GM12878 (cell line): ENCODE data around the gene IMMP2L. TPM values are rescaled to one million over a fixed set of nuclear protein-coding genes. Genes with fewer than 3 reads are reported as not detected.

Experiments
- ATAC-seq: fragments of 200-7000 bp; cut with Tn5 transposase; 3 replicates; pipeline ENCODE4 v1.9.1; 2020; ENCODE audit warnings: mild to moderate bottlenecking, moderate library complexity
- BruUV-seq: library from RNA; stranded (reverse); fragments of 400-500 nt; replicated peaks from 2 replicates; lab custom pipeline; 2021; lab: Mats Ljungman, UMichigan
- CTCF ChIA-PET: fragments of 300-600 bp; sonication (Branson Sonifier 250); formaldehyde crosslinking; extraction: SDS; loops from one replicate; lab custom pipeline; 2021; ENCODE audit warnings: inconsistent platforms; lab: Yijun Ruan, JAX
- POLR2A ChIA-PET: fragments of 350-600 bp; formaldehyde crosslinking; extraction: SDS; loops from one replicate; lab custom pipeline; 2021; ENCODE audit warnings: inconsistent platforms; lab: Charles Lee
- RAD21 ChIA-PET: fragments of 300-600 bp; sonication (Branson Sonifier 250); formaldehyde crosslinking; loops from one replicate; lab custom pipeline; 2023; ENCODE audit warnings: antibody characterized with exemption; ENCODE audit not compliant: unreplicated experiment; lab: Charles Lee
- SMC1A ChIA-PET: fragments of 300-600 bp; sonication (Branson Sonifier 250); formaldehyde crosslinking; loops from one replicate; lab custom pipeline; 2023; ENCODE audit not compliant: unreplicated experiment, uncharacterized antibody; lab: Charles Lee
- DNase-seq: peaks from one replicate; pipeline ENCODE4 v3.0.0-alpha.2; 2011; ENCODE audit warnings: low read depth, low spot score
- FAIRE-seq: peaks from 3 replicates; lab custom pipeline; 2011; peaks lifted over from hg19 to GRCh38; lab: Jason Lieb, UNC
- H2AFZ ChIP-seq: 2 replicates; pipeline ENCODE4 v1.6.0; 2011; ENCODE audit warnings: low read depth, low read length, control low read depth; ENCODE audit not compliant: control insufficient read depth
- H3K27ac ChIP-seq: 2 replicates; pipeline ENCODE4 v1.5.1; 2011; ENCODE audit warnings: control low read depth; ENCODE audit not compliant: control insufficient read depth, insufficient read depth
- H3K27me3 ChIP-seq, 2 experiments: replicated peaks in 1 of 2; 2 replicates each; pipeline versions ENCODE4 v1.6.0 to v1.6.1; 2011; ENCODE audit warnings: low read length in 1 of 2; ENCODE audit not compliant: control insufficient read depth in 2 of 2, insufficient read depth in 2 of 2
- H3K36me3 ChIP-seq, 2 experiments: 2 replicates each; pipeline ENCODE4 v1.5.1; 2011; ENCODE audit warnings: low read length in 1 of 2; ENCODE audit not compliant: control insufficient read depth in 2 of 2, insufficient read depth in 2 of 2
- H3K4me1 ChIP-seq: 2 replicates; pipeline ENCODE4 v1.6.1; 2011; ENCODE audit warnings: mild to moderate bottlenecking, low read length, moderate library complexity, mixed read lengths; ENCODE audit not compliant: control insufficient read depth, insufficient read depth
- H3K4me2 ChIP-seq: 2 replicates; pipeline ENCODE4 v1.6.0; 2011; ENCODE audit warnings: control low read depth; ENCODE audit not compliant: control insufficient read depth, insufficient read depth
- H3K4me3 ChIP-seq: fragments of 200-600 bp; sonication (generic); 2 replicates; pipeline ENCODE4 v1.5.1; 2016
- H3K79me2 ChIP-seq: 2 replicates; pipeline ENCODE4 v1.6.0; 2011; ENCODE audit warnings: low read length; ENCODE audit not compliant: control insufficient read depth, insufficient read depth
- H3K9ac ChIP-seq: 2 replicates; pipeline ENCODE4 v1.8.0; 2011; ENCODE audit warnings: low read length, control low read depth, mixed read lengths; ENCODE audit not compliant: control insufficient read depth, insufficient read depth
- H3K9me3 ChIP-seq: replicated peaks from 3 replicates; pipeline ENCODE4 v1.5.1; 2011; ENCODE audit warnings: mild to moderate bottlenecking, low read length; ENCODE audit not compliant: control insufficient read depth, insufficient read depth
- H4K20me1 ChIP-seq: 2 replicates; pipeline ENCODE4 v1.6.0; 2011; ENCODE audit not compliant: control insufficient read depth, insufficient read depth
- EGR1 ChIP-seq, 2 experiments: IDR thresholded peaks; 1 replicate in 1 of 2; 2 replicates in 1 of 2; pipeline ENCODE4 v1.6.1; 2011 to 2012; ENCODE audit warnings: low read depth in 2 of 2, low read length in 2 of 2, borderline replicate concordance in 1 of 2, mild to moderate bottlenecking in 1 of 2, moderate library complexity in 1 of 2
- EP300 ChIP-seq, 2 experiments: fragments of 150-350 bp in 1 of 2; IDR thresholded peaks; 2 replicates each; pipeline ENCODE4 v1.6.1; 2011 to 2012; ENCODE audit warnings: low read depth in 2 of 2, low read length in 2 of 2, borderline replicate concordance in 1 of 2, improper control_type of control experiment in 1 of 2, inconsistent platforms in 1 of 2; ENCODE audit not compliant: control insufficient read depth in 1 of 2
- HCFC1 ChIP-seq: fragments of 150-350 bp; IDR thresholded peaks from 2 replicates; pipeline ENCODE4 v1.6.1; 2014; ENCODE audit warnings: low read length
- POLR2AphosphoS2 ChIP-seq: IDR thresholded peaks from 2 replicates; pipeline ENCODE4 v1.6.1; 2011; ENCODE audit warnings: low read depth, mild to moderate bottlenecking, low read length, improper control_type of control experiment, moderate library complexity
- TBL1XR1 ChIP-seq: IDR thresholded peaks from 2 replicates; pipeline ENCODE4 v1.6.1; 2012; ENCODE audit warnings: low read depth, low read length, improper control_type of control experiment
- ZNF622 ChIP-seq: fragments of 450-650 bp; IDR thresholded peaks from 2 replicates; pipeline ENCODE4 v1.6.1; 2017; ENCODE audit warnings: mild to moderate bottlenecking, inconsistent platforms
- ZSCAN29 ChIP-seq: fragments of 450-650 bp; IDR thresholded peaks from 2 replicates; pipeline ENCODE4 v1.6.1; 2017; ENCODE audit warnings: mild to moderate bottlenecking, moderate library complexity
- WGBS: methylation state at CpG from one replicate; pipeline ENCODE4 v1.1.6; 2016; ENCODE audit warnings: low lambda C conversion rate; ENCODE audit not compliant: insufficient replicate concordance, insufficient coverage; ENCODE audit errors: missing lambda C conversion rate; 5-methylcytosine and 5-hydroxymethylcytosine counted together
- in situ Hi-C: fragments of 300-500 bp; cut with MboI; formaldehyde crosslinking; loops from 9 replicates; pipeline ENCODE4 v1.14.3; 2018; ENCODE audit warnings: mixed read lengths
- intact Hi-C: fragments of 100-400 bp; cut with micrococcal nuclease; formaldehyde crosslinking; loops from one replicate; pipeline ENCODE4 v1.14.2; 2022; ENCODE audit not compliant: unreplicated experiment
- polyA plus RNA-seq, 11 experiments: library from polyadenylated mRNA; depleted of rRNA in 4 of 11; unstranded in 6 of 11; stranded (reverse) in 5 of 11; fragments of >200 nt; fragmentation: Nextera tagmentation in 4 of 11; fragmentation: Illumina TruSeq in 1 of 11; extraction: Ambion mirVana in 4 of 11; extraction: Trizol in 1 of 11; gene quantifications; 1 replicate in 1 of 11; 2 replicates in 10 of 11; pipeline versions ENCODE4 v1.2.1 to v1.2.3, GENCODE V29; 2011 to 2016; ENCODE audit warnings: inconsistent platforms in 2 of 11, missing spikeins in 2 of 11, low read depth in 1 of 11
- total RNA-seq, 4 experiments: library from RNA; depleted of rRNA in 3 of 4; stranded (reverse); fragments of >200 nt in 3 of 4; fragmentation: Illumina TruSeq in 1 of 4; extraction: Trizol in 1 of 4; gene quantifications; 2 replicates each; pipeline versions ENCODE4 v1.2.1 to v1.2.3, GENCODE V29; 2013 to 2021
- TF ChIP-seq, protein P1 (sequence below): fragments of 450-650 bp; formaldehyde crosslinking; IDR thresholded peaks from 2 replicates; pipeline ENCODE4 v1.4.0; 2022; ENCODE audit warnings: mild to moderate bottlenecking, moderate library complexity

Gene IMMP2L
- total and polyA plus RNA-seq, 10 of the 15 experiments (the other 5 are each of a cell fraction or from before 2014, with no cell fraction given): 12.6 to 46.3 (median 19.6) TPM

DNA sequence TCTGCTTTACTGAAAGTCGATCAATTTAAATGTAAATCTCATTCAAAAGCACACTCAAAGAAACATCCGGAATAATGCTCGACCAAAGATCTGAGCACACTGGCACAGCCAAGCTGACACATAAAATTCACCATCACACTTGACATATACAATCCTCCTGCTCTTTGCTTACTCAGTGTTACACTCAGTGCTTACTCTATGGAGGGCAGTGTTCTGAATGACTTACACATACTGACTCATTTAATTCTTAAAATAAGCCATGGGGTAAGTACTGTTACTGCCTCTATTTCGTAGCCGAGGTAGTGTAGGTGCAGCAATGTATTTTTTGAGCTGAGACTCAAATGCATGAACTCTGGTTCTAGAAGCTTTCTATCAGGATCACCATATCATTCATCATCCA is 892.9 kb downstream of the IMMP2L start:
- CTCF ChIA-PET: interaction anchor here (0.8 kb wide), 1 partner anchor 23 kb away, joined by 4 read pairs; no protein-coding TSS in a partner anchor
- Histone ChIP-seq H2AFZ (no peak overlapping the region), H3K4me3 (no peak overlapping the region), H4K20me1 (no peaks in the 10 kb centered on the region), H3K27ac (no peak overlapping the region), H3K9me3 (no peaks in the 10 kb centered on the region; the same call in 2 of the 3 replicates), H3K9ac (no peak overlapping the region), H3K4me2 (no peak overlapping the region), H3K27me3 (no peaks in the 10 kb centered on the region), H3K79me2 (no peaks in the 10 kb centered on the region), H3K36me3 (no peaks in the 10 kb centered on the region), H3K4me1 (no peaks in the 10 kb centered on the region)
- SMC1A ChIA-PET: no interaction called here
- intact Hi-C loops: no loop called here
- FAIRE-seq: no peak
- no peak for DNase-seq
- POLR2A ChIA-PET: no interaction called here
- RAD21 ChIA-PET: no interaction called here
- 26% methylated on average over 5 of the region's 5 CpGs for WGBS
- BruUV-seq: no TSS peak
- no peak for ATAC-seq
- TF ChIP-seq HCFC1 (no peak), POLR2AphosphoS2 (no peak), EP300 (IDR thresholded peaks at IDR 0.05; ENCODE audit: borderline replicate concordance in 1 of 2, control insufficient read depth in 1 of 2, low read depth in 2 of 2, low read length in 2 of 2) (no peak), EGR1 (IDR thresholded peaks at IDR 0.05; ENCODE audit: borderline replicate concordance in 1 of 2, low read depth in 2 of 2, low read length in 2 of 2) (no peak), ZNF622 (no peak), ZSCAN29 (no peak), TBL1XR1 (no peak)
- TF ChIP-seq, protein P1, sequence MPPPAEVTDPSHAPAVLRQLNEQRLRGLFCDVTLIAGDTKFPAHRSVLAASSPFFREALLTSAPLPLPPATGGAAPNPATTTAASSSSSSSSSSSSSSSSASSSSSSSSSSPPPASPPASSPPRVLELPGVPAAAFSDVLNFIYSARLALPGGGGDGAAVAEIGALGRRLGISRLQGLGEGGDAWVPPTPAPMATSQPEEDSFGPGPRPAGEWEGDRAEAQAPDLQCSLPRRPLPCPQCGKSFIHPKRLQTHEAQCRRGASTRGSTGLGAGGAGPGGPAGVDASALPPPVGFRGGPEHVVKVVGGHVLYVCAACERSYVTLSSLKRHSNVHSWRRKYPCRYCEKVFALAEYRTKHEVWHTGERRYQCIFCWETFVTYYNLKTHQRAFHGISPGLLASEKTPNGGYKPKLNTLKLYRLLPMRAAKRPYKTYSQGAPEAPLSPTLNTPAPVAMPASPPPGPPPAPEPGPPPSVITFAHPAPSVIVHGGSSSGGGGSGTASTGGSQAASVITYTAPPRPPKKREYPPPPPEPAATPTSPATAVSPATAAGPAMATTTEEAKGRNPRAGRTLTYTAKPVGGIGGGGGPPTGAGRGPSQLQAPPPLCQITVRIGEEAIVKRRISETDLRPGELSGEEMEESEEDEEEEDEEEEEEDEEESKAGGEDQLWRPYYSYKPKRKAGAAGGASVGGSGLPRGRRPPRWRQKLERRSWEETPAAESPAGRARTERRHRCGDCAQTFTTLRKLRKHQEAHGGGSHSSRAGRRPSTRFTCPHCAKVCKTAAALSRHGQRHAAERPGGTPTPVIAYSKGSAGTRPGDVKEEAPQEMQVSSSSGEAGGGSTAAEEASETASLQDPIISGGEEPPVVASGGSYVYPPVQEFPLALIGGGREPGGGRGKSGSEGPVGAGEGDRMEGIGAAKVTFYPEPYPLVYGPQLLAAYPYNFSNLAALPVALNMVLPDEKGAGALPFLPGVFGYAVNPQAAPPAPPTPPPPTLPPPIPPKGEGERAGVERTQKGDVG (CRISPR knock-in tag): no peak
- in situ Hi-C loops: no loop called here
